ENCODE data around the gene TRPC6.

TRPC6 gene

DNA sequence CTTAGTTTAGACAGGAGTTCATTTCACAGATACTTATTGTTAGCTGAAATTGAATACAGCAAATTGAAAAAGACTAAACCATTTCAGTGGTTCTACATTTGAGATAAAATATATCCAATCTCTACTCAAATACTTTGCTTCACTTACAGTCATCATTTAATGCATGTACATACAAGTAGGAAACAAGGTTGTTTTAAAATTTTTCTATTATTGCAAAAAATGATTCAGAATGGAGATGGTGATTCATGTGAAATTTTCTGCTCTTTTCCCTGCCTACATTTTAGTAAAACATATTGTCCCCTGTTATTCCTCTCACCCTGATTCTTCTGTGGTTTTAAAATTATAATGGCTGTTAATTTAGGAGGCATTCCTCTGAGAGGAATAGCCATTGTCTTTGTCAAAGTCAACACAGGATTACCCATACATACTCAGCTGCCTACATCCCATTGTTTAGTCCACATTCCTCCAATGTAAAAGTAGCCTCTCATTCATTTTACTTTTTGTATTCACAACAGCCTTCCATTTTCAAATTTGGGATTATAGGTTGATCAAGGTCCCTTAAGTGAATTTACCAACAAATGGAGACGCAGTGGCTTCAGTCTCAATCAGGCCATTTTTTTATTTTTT, 60.1 kb downstream of the TRPC6 start:
- TF ChIP-seq, protein P1, sequence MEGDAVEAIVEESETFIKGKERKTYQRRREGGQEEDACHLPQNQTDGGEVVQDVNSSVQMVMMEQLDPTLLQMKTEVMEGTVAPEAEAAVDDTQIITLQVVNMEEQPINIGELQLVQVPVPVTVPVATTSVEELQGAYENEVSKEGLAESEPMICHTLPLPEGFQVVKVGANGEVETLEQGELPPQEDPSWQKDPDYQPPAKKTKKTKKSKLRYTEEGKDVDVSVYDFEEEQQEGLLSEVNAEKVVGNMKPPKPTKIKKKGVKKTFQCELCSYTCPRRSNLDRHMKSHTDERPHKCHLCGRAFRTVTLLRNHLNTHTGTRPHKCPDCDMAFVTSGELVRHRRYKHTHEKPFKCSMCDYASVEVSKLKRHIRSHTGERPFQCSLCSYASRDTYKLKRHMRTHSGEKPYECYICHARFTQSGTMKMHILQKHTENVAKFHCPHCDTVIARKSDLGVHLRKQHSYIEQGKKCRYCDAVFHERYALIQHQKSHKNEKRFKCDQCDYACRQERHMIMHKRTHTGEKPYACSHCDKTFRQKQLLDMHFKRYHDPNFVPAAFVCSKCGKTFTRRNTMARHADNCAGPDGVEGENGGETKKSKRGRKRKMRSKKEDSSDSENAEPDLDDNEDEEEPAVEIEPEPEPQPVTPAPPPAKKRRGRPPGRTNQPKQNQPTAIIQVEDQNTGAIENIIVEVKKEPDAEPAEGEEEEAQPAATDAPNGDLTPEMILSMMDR (conservative IDR thresholded peaks at IDR 0.05; ENCODE audit: low read length) = no peak
- H3K4me3 ChIP-seq (ENCODE audit: low read length) = no peak overlapping the region
- DNase-seq (ENCODE audit: low read depth) = no peak

DNA sequence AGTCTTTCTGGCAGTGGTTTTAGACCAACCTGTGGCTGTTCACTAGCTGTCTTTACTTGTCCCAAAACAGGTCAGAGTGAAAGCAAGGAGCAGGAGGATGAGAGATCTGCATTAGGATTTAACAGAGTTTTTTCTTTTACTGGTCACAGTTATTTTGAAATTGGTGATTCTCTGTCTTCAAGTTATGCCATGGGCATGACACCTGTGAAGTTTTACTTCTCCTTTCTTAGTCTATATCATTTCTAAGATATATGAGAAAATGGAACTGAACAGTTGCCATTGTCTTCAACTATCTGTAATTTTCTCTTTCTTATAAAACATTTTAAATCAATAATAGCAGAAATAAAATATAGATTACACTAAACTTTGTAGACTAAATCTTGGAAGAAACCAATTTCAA, 60.6 kb downstream of the TRPC6 start:
- H3K4me3 ChIP-seq (ENCODE audit: low read length) = no peak overlapping the region
- TF ChIP-seq, protein P1 (conservative IDR thresholded peaks at IDR 0.05; ENCODE audit: low read length) = no peak
- no peak for DNase-seq (ENCODE audit: low read depth)

DNA sequence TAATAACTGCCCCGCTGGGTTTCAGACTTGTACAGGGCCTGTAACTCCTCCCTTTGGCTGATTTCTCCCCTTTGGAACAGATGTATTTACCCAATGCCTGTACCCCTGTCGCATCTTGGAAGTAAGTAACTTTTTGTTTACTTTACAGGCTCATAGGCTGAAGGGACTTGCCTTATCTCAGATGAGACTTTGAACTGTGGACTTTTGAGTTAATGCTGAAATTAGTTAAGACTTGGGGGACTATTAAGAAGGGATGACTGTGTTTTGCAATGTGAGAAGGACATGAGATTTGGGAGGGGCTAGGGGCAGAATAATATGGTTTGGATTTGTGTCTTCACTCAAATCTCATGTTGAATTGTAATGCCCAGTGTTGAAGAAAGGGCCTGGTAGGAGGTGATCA, 62.0 kb downstream of the TRPC6 start:
- TF ChIP-seq, protein P1 (conservative IDR thresholded peaks at IDR 0.05; ENCODE audit: low read length) = no peak
- DNase-seq (ENCODE audit: low read depth) = no peak
- no peak overlapping the region for H3K4me3 ChIP-seq (ENCODE audit: low read length)

DNA sequence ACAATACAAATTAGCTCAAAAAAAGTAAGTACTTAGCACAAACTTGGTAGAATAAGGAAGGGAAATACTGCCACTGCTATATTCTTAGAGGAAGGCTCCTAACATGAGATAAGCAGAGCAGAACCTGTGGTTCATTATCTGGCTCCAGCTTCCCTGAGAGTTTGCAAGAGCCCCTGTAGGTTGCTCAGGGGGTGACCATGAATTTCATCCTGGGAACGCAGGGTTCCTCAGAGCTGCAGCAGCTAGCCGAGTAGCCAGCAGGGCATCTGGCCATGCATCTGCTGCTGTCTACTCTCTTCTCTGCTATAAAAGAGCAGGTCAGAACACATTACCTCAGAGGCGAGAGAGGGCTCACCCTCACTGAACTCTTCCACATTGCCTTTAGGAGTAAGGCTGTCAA, 67.3 kb downstream of the TRPC6 start:
- TF ChIP-seq, protein P1 (conservative IDR thresholded peaks at IDR 0.05; ENCODE audit: low read length) = no peak
- no peak overlapping the region for H3K4me3 ChIP-seq (ENCODE audit: low read length)
- DNase-seq (ENCODE audit: low read depth) = no peak

DNA sequence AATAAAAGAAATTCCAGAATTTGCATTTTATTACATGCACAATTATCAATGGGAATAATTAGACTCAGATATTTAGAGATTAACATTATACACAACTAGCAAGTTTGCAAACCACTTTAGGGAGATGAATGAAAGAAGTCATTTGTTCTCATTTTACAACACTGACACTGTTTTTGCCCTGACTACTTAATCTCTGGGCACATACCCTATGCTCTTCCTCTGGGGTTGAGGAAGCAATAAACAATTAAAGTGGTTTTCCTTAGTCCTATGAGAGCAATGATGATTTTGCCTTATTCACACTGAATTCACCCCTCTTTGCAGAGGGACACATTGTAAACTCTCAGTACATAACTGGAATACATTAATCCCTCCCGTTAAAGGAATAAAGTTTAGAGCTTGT, 72.7 kb downstream of the TRPC6 start:
- TF ChIP-seq, protein P1 (conservative IDR thresholded peaks at IDR 0.05; ENCODE audit: low read length) = no peak
- no peak for DNase-seq (ENCODE audit: low read depth)
- no peak overlapping the region for H3K4me3 ChIP-seq (ENCODE audit: low read length)

DNA sequence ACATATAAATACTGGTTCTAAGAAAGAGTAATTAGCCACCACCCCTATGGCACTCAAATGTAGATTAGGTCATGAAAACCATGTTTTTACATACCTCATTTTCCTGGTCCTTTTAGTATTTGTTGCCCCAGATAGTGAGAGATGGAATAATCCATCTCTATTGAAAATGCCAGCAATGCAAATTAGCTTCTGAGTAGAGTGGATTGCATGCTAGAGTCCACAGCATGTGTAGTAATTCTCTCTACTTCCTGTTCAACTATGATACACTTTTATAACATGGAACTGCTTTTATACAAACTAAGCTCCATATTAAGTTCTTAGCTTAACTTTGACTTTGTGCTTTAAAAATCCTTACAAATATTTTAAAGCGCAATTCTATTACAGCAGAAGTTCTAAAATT, 73.2 kb downstream of the TRPC6 start:
- H3K4me3 ChIP-seq (ENCODE audit: low read length) = no peak overlapping the region
- DNase-seq (ENCODE audit: low read depth) = no peak
- TF ChIP-seq, protein P1 (conservative IDR thresholded peaks at IDR 0.05; ENCODE audit: low read length) = no peak

DNA sequence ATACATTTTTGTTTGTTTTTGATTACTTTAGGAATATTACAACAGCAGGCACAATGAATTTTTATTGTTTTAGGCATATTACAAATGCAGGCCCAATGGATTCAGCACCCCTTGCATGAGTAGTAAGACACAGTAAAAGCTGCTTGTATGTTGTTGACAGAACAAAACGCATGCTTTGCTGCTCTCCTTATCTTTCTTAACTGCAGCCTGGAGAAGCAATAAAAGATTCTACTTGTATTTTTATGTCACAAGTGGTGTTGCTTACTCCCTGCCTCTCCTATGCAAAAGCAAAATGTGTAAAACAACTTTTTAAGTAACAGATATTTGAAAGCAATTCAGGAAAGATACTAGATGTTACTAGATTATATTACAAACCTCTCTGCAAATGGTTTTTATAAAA, 73.9 kb downstream of the TRPC6 start:
- TF ChIP-seq, protein P1 (conservative IDR thresholded peaks at IDR 0.05; ENCODE audit: low read length) = no peak
- no peak for DNase-seq (ENCODE audit: low read depth)
- no peak overlapping the region for H3K4me3 ChIP-seq (ENCODE audit: low read length)
